ENCODE measurements around the gene SLC38A8.

The SLC38A8 gene

GRCh38 chr16:84042308-84042878, at the start of gene SLC38A8:
TSS of gene SLC38A8 (minus strand) at chr16:84042795. CDS start at chr16:84042157, 638 bp downstream.
- no peak for DNase-seq (ENCODE audit: low spot score)

DNA sequence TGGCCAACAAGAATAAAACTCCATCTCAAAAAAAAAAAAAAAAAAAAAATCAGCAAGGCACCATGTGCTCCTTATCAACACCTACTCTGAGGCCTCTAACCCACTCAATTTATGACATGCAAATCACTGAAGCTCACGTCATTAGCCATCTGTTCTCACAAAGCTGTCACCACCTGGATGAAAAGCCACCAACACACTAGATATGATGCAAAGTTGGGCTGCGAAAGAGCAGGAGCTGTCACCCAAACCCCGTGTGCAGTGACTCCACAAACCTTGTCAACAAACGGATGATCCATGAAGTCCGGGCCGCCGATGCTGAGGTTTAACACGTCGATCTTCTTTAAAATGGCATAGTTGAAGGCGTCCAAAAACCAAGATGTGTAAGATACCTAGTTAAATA, 48.9 kb upstream of the SLC38A8 start:
- DNase-seq (ENCODE audit: low spot score) = peak; percentile 63

DNA sequence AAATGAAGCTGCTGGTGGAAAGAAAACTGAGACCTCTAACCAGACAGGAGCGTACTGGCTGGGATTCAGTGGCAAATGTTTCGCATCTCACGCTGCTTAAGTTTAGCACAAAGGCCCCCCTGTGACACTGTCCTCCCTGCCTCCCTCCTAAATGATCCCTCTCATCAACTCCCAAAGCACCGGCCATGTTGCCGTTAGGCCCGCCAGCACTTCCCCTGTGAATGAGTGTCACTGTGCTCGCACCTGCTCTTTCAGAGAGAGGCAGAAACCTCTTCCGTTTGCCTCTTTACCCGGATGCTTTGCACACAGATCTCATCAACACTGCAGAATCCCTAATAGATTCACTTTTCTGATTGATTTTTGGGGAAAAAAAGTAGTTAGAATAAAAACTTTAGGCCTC, 47.6 kb upstream of the SLC38A8 start:
- no peak for DNase-seq (ENCODE audit: low spot score)

DNA sequence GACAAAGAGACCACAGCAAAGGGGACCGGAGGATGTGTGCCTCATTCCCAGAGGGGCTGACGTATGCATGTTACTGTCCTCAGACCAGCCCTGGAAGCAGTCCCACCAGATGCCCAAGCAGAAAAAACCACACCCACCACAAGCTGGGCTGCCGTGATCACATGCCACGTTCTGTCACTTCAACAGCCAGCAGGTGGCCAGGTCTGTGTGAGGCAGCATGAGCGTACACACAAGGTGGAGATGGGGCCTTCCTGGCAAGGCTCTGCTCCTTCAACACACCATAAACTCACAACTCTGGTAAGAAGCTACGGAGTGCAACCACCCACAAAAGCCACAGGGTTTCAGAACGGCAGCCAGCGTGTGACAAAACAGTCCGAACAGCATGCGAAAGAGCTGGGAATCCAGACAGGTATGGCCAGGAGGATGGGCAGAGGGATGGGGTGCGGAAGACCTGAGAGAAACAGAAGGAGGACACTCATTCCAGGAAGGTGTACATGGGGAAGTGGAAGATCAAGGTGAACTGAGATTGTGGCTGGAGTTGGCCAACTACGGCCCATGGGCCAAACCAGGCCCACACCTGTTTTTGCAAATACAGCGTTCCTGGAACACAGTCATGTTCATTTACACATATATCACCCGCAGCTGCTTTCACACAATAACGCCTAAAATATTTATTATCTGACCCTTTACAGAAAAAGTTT, 46.2 kb upstream of the SLC38A8 start:
- DNase-seq (ENCODE audit: low spot score) = peak; percentile 56

- DNase-seq (ENCODE audit: low spot score) = no peak
Observed at GRCh38 chr16:84087466-84088151, 45.0 kb upstream of the SLC38A8 start.

DNA sequence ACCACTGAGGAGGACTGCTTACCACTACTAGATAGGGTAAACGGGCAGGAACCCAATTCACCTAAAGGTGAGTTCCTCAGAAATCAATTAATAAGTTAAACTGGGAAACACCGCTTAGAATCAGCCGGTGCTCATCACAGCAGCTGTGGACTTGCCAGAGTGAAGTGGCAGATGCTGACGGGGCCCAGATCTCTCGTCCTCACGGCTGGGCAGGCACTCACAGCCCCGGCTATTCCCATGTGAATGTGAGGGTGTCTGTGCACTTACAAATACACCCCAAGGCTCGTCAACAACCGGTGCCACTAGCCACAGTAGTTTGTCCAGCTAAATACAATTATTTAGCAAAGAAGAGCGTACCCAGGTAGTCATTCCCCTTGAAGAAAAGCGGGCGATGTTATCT, 44.4 kb upstream of the SLC38A8 start:
- no peak for DNase-seq (ENCODE audit: low spot score)

- no peak for DNase-seq (ENCODE audit: low spot score)
Observed at GRCh38 chr16:84086341-84086740, 43.7 kb upstream of the SLC38A8 start.

DNA sequence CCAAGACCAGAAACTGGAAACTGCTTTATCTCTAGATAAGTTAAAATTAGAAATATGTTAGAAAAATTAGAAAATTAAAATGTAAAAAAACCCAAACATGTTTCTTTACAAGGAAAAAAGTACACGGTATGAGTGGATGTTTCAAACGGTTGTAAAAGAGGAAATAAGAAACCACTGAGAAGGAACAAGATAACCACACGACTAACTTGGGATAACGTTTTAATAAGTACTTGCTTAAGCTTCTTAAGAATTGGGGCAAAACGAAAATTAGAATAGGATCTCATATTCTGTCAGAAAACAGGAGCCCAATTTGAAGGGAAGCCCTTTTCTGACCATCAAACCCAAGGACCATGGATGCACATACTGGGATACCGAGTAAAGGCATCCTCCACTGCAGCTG, 43.2 kb upstream of the SLC38A8 start:
- DNase-seq (ENCODE audit: low spot score) = no peak

- no peak for DNase-seq (ENCODE audit: low spot score)
Observed at GRCh38 chr16:84085271-84085667, 42.7 kb upstream of the SLC38A8 start.

DNA sequence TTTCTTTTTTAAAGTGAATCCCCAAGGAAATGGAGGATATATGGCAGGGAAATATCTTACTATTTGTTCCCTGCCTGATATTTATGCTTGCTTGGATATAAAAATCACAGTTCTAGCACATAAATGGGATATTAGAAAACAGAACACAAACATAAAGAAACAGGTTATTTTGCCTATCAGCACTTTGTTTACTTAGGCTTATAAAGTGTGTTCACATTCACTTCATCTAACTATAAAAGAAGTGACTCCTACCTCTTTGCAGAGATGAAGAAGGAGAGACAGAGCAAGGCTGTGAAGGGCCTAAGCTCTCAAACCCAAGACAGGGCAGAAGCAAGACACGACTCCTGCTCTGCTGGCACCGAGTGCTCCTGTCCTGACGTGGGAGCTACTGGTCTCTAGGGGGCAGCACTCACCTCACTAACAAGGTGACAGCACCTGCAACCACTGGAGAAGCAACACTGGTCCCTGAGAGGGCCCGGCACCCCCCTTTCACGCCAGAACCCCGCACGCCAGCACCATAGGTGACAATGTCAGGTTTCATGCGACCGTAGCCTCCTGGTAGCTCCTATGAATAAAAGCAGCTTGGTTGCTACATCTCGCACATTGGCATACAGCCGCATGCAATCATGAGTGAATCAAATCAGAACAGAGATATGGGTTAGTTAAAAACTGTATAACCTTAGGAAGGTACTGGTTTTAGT, 42.1 kb upstream of the SLC38A8 start:
- DNase-seq (ENCODE audit: low spot score) = peak; percentile 85

DNA sequence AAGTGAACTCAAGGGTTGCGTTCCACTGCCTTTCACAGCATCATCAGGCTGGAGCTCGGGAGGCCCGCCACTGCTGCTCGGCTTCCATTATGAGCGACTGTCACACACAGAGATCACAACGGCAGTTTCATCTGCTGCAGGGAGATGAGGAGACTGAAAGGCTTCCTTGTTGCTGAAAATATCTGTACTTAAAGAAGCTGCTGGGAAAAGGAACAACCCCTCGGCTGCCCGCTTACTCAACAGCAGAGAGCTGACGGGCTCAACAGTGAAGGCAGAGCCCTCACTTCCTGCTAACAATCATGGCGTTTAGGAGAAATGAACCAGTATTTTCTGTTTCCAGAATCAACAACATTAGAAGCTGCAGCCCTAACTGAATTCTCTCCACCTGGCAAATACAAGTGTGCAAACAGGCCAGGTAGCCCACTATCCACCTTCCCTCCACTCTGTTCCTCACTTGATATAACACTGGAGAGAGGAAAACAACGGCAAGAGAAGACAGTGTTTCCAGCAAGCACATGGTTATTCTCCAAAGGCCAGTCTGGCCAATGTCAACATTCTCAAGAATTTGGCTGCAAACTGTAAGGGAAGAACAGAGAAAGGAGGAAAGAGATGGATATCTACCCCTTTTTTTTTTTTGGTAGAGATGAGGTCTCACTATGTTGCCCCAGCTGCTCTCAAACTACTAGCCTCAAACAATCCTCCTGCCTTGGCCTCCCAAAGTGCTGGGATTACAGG, 40.4 kb upstream of the SLC38A8 start:
- no peak for DNase-seq (ENCODE audit: low spot score)

DNA sequence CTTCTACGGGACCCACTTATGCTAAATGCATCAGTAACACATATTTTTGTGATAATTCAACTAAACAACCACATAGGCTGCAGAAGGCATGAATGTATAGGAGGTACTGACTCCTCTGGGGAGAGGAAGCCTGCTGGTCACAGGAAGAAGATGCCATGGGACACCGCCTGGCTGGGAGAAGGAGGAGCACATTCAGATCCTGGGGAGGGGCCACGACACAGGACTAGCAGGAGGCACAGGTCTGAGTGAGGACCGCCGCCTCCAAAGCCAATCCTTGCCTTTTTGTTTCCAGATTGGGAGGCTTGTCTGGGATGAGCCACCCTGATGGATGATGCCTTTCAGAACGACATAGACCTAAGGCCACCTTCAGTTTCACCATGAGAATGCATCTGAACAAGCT, 39.5 kb upstream of the SLC38A8 start:
- DNase-seq (ENCODE audit: low spot score) = no peak

DNA sequence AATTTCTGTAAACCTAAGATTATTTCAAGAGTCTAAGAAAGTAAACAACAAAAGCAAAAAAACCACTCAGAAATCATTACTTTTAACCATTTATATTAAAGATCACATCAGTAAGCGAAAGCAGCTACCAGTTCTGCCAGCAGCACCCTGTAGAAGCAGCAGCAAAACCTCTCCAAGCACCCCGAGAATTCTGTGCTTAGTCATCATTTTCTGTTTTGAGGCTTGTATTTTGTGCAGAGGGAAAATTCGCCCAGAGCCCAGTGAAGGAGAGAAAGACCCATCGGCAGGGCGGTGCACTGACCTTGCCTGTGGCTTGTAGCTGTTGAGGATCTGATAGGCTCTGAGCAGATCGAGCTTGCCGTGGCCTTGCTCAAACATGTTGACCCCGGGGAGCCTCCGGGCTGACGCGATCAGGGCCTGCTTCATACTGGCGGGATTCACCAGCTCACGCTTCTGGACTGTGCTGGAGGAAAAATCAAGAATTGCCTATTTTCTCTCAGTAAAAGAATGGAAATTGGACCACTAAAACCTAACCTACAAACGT, 38.9 kb upstream of the SLC38A8 start:
- no peak for DNase-seq (ENCODE audit: low spot score)

GRCh38 chr16:84080813-84081212, 38.2 kb upstream of the SLC38A8 start:
- DNase-seq (ENCODE audit: low spot score) = no peak

GRCh38 chr16:84080378-84080777, 37.8 kb upstream of the SLC38A8 start:
- no peak for DNase-seq (ENCODE audit: low spot score)

DNA sequence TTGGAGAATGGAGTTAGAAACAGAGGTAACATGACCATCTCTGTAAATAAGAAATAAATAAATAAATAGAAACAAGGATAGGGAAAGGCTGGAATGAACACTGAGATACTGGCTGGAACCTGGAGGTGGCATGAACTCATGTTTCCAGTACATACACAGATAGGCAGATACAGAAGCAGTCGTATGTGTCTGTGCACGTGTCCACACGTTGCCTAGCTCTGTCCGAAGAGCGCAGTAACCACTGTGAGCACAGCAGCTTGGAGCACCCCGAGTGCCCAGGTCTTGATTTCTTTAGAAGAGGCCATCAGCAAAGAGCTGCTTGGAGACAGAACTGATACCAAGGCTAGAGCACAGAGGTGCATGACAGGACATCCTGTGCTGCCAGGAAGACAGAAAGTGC, 37.1 kb upstream of the SLC38A8 start:
- DNase-seq (ENCODE audit: low spot score) = no peak

GRCh38 chr16:84075376-84075775, 32.8 kb upstream of the SLC38A8 start:
- DNase-seq (ENCODE audit: low spot score) = no peak

GRCh38 chr16:84074721-84075120, 32.1 kb upstream of the SLC38A8 start:
- no peak for DNase-seq (ENCODE audit: low spot score)

DNA sequence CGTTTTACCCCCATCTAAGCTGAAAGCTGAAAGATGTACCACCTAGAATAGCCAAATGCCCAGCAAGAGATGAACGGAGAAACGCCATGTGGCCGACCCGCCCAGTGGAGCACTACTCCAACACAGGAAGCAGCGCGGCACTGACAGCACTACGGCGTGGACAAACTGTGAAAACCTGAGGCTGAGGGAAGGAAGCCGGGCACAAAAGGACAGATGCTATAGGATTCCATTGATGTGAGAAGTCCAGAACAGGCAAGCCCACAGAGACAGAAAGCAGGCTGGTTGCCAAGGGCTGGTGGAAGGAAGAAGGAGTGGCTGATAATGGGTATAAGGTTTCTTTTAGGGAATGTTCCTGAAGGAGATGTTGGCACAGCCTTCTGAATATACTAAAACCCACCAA, 29.4 kb upstream of the SLC38A8 start:
- DNase-seq (ENCODE audit: low spot score) = no peak

GRCh38 chr16:84071121-84071520, 28.5 kb upstream of the SLC38A8 start:
- DNase-seq (ENCODE audit: low spot score) = no peak

GRCh38 chr16:84069540-84069939, 26.9 kb upstream of the SLC38A8 start:
- DNase-seq (ENCODE audit: low spot score) = no peak

Measured in D341Med (cell line).